ENCODE results near the gene LNP1.
"Not testable (repeated sequence)": the region's sequence is repeated elsewhere in the genome, so short reads cannot be mapped to it uniquely, and the experiment has no call there.

DNA sequence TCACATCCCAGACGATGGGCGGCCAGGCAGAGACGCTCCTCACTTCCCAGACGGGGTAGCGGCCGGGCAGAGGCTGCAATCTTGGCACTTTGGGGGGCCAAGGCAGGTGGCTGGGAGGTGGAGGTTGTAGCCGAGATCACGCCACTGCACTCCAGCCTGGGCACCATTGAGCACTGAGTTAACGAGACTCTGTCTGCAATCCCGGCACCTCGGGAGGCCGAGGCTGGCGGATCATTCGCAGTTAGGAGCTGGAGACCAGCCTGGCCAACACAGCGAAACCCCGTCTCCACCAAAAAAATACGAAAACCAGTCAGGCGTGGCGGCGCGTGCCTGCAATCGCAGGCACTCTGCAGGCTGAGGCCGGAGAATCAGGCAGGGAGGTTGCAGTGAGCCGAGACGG is 77.2 kb downstream of the LNP1 start:
- TF ChIP-seq, protein P1, sequence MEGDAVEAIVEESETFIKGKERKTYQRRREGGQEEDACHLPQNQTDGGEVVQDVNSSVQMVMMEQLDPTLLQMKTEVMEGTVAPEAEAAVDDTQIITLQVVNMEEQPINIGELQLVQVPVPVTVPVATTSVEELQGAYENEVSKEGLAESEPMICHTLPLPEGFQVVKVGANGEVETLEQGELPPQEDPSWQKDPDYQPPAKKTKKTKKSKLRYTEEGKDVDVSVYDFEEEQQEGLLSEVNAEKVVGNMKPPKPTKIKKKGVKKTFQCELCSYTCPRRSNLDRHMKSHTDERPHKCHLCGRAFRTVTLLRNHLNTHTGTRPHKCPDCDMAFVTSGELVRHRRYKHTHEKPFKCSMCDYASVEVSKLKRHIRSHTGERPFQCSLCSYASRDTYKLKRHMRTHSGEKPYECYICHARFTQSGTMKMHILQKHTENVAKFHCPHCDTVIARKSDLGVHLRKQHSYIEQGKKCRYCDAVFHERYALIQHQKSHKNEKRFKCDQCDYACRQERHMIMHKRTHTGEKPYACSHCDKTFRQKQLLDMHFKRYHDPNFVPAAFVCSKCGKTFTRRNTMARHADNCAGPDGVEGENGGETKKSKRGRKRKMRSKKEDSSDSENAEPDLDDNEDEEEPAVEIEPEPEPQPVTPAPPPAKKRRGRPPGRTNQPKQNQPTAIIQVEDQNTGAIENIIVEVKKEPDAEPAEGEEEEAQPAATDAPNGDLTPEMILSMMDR (IDR thresholded peaks at IDR 0.05): not testable (repeated sequence)
- not testable (repeated sequence) for TF ChIP-seq POLR2A (IDR thresholded peaks at IDR 0.05)

Data from Peyer's patch (tissue), 4 donors.